Measurements from ENCODE around the gene LRRC8D.

LRRC8D gene

DNA sequence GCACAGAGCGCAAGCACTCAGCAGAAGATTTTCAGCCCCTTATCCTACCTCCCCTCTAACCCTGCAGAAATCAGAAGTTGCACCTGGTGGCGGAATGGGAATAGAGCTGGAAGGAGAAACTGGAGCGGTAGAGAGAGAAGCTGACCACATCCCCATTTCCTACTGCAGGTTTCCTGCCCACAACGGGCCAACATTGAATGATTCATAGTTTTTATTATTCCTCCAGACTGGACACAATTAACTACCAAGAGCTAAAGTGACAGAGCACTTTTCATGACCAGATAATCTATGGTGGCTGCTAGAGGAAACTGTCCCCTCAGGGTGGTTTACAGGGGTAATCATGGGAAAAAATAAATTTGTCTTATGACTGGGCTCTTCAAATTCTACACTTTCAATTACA, 21.3 kb upstream of the LRRC8D start:
- no peak overlapping the region for H3K27ac ChIP-seq

DNA sequence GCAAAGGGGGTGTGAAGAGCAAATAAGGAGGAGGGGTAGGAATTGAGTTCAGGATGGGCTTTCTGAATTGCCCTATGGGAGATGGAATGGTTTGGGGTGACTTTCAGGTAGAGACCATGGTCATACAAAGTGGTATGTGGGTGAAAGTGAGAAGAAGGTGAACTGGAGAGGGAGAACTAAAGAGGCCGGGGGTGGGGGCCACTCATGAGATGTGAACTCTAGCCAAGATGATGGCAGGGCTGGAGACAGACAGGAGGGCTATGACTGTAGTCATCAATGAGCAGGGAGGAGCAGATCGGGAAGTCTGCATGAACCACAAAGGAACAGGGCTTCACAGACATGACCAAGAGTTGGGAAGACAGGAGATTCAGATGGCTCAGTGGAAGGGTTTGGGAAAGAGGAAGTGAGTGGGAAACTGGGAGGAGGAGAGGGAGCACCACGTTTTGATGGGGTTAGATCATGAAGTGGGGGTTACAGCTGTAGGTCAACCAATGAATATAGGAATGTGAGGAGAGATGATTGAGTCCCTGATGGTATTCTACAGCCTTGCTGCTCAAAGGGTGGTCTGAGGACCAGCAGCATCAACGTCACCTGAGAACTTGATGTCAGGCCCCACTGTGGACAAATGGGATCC, 20.7 kb upstream of the LRRC8D start:
- no peaks in the 10 kb centered on the region for H3K27me3 ChIP-seq (ENCODE audit: insufficient read depth, low read depth, severe bottlenecking)
- no peak overlapping the region for H3K27ac ChIP-seq
- H3K36me3 ChIP-seq = no peaks in the 10 kb centered on the region
- H3K4me3 ChIP-seq (ENCODE audit: low read depth, low read length) = no peak overlapping the region
- TF ChIP-seq, protein P1, sequence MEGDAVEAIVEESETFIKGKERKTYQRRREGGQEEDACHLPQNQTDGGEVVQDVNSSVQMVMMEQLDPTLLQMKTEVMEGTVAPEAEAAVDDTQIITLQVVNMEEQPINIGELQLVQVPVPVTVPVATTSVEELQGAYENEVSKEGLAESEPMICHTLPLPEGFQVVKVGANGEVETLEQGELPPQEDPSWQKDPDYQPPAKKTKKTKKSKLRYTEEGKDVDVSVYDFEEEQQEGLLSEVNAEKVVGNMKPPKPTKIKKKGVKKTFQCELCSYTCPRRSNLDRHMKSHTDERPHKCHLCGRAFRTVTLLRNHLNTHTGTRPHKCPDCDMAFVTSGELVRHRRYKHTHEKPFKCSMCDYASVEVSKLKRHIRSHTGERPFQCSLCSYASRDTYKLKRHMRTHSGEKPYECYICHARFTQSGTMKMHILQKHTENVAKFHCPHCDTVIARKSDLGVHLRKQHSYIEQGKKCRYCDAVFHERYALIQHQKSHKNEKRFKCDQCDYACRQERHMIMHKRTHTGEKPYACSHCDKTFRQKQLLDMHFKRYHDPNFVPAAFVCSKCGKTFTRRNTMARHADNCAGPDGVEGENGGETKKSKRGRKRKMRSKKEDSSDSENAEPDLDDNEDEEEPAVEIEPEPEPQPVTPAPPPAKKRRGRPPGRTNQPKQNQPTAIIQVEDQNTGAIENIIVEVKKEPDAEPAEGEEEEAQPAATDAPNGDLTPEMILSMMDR (IDR thresholded peaks at IDR 0.05; ENCODE audit: low read depth, low read length) = no peak
- H3K9me3 ChIP-seq (ENCODE audit: severe bottlenecking) = no peaks in the 10 kb centered on the region
- DNase-seq = no peak

More for the DNA sequence above, 21.3 kb upstream of the LRRC8D start:
- Histone ChIP-seq H3K36me3 (no peaks in the 10 kb centered on the region), H3K9me3 (ENCODE audit: severe bottlenecking) (no peaks in the 10 kb centered on the region), H3K4me3 (ENCODE audit: low read depth, low read length) (no peak overlapping the region), H3K27me3 (ENCODE audit: insufficient read depth, low read depth, severe bottlenecking) (no peaks in the 10 kb centered on the region)
- DNase-seq = no peak
- TF ChIP-seq, protein P1 (IDR thresholded peaks at IDR 0.05; ENCODE audit: low read depth, low read length) = no peak

DNA sequence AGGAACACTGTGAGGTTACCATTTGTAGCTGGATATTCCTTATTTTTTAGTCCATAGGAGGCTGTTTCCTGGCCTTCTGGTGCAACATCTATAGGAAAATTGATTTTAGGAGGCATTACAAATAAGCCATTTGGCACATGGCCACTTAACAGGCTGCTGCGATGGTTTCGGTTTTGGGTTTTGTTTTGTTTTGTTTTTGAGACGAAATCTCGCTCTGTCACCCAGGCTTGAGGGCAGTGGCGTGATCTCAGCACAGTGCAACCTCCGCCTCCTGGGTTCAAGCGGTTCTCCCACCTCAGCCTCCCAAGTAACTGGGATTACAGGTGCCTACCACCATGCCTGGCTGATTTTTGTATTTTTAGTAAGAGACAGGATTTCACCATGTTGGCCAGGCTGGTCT, 20.1 kb upstream of the LRRC8D start:
- TF ChIP-seq, protein P1 (IDR thresholded peaks at IDR 0.05; ENCODE audit: low read depth, low read length) = no peak
- no peaks in the 10 kb centered on the region for H3K27me3 ChIP-seq (ENCODE audit: insufficient read depth, low read depth, severe bottlenecking)
- no peak for DNase-seq
- H3K27ac ChIP-seq = no peak overlapping the region
- H3K4me3 ChIP-seq (ENCODE audit: low read depth, low read length) = no peak overlapping the region
- H3K9me3 ChIP-seq (ENCODE audit: severe bottlenecking) = no peaks in the 10 kb centered on the region
- no peaks in the 10 kb centered on the region for H3K36me3 ChIP-seq

DNA sequence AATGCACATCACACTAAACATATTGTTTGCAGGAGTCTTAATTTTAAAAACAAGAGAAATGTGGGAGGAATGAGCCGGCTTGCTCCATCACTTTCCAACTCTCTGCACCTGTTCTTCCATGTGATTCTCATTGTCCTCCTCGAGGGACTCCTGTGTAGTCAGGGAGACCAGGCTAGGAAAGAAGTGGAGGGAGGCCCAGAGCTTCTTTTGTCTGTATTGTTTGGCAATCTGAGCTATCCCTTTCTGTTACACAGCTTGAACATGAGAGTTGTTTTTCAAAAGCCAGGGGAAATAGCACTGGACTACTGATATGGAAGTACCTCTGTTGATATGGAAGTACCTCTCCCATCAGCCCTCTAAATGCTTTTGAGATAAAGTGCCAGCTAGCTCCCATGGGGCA, 18.8 kb upstream of the LRRC8D start:
- TF ChIP-seq, protein P1 (IDR thresholded peaks at IDR 0.05; ENCODE audit: low read depth, low read length) = no peak
- H3K36me3 ChIP-seq = no peaks in the 10 kb centered on the region
- no peak overlapping the region for H3K4me3 ChIP-seq (ENCODE audit: low read depth, low read length)
- no peak for DNase-seq
- H3K27ac ChIP-seq = no peak overlapping the region
- H3K9me3 ChIP-seq (ENCODE audit: severe bottlenecking) = no peaks in the 10 kb centered on the region
- H3K27me3 ChIP-seq (ENCODE audit: insufficient read depth, low read depth, severe bottlenecking) = no peaks in the 10 kb centered on the region

DNA sequence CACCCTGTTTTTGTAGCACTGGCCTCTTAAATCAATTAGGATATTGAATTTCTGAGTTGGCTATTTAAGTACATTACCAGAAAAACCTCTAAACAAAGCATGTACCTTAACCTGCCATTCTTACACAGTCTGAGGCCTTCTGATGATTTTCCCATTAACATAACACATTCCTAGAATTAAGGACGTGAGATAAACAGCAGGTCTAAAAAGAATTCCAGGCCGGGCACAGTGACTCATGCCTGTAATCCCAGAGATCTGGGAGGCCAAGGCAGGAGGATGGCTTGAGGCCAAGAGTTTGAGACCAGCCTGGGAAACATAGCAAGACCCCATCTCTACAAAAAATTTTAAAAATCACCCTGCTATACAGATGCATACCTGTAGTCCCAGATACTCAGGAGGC, 18.0 kb upstream of the LRRC8D start:
- Histone ChIP-seq H3K27me3 (ENCODE audit: insufficient read depth, low read depth, severe bottlenecking) (no peaks in the 10 kb centered on the region), H3K9me3 (ENCODE audit: severe bottlenecking) (no peaks in the 10 kb centered on the region), H3K4me3 (ENCODE audit: low read depth, low read length) (no peak overlapping the region), H3K36me3 (no peaks in the 10 kb centered on the region), H3K27ac (no peak overlapping the region)
- TF ChIP-seq, protein P1 (IDR thresholded peaks at IDR 0.05; ENCODE audit: low read depth, low read length) = no peak
- DNase-seq = no peak

DNA sequence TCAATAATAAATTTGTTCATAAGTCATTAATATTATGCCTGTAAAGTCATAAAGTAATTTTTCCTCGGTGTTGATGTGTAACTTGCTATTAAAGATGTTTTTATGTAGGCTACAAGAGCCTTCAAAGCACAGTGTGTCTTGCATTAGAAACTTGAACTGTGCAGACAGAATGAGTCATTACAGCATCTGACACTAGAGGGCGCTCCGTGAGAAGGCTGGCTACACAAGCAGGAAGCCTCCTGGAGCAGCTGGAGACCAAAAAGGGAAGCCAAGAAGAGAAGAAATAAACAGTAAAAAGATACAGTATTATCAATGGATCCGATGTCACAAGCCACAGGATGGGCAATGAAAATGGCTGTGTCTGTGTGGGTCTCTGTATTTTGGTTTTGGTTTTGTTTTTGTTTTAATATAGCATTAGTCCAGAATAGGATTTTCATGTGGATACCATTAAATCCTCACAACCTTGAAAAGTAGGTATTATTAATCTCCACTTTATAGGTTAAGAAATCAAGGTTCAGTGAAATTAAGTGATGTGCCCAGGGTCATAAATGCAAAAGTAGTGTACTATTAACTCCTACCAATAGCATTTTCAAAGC, 16.1 kb upstream of the LRRC8D start:
- H3K4me3 ChIP-seq (ENCODE audit: low read depth, low read length) = no peak overlapping the region
- no peaks in the 10 kb centered on the region for H3K27me3 ChIP-seq (ENCODE audit: insufficient read depth, low read depth, severe bottlenecking)
- no peak overlapping the region for H3K27ac ChIP-seq
- no peaks in the 10 kb centered on the region for H3K9me3 ChIP-seq (ENCODE audit: severe bottlenecking)
- DNase-seq = peak; percentile 83
- H3K36me3 ChIP-seq = no peaks in the 10 kb centered on the region
- TF ChIP-seq, protein P1 (IDR thresholded peaks at IDR 0.05; ENCODE audit: low read depth, low read length) = peak; percentile 83

Data from WERI-Rb-1 (cell line).